ENCODE results near the gene VIPR2.

- TF ChIP-seq YY1 (IDR thresholded peaks at IDR 0.05; ENCODE audit: insufficient read depth, insufficient read length) (no peak), ZNF274 (IDR thresholded peaks at IDR 0.05; ENCODE audit: low read depth, low read length) (no peak), SUZ12 (IDR thresholded peaks at IDR 0.05; ENCODE audit: extremely low read depth, insufficient read depth, insufficient read length) (no peak)
Measured at GRCh38 chr7:159062569-159062968, 82.1 kb downstream of the VIPR2 start.

Data from NT2/D1 (cell line).